ENCODE data around the gene AOPEP. TPM values are rescaled to one million over a fixed set of nuclear protein-coding genes. Genes with fewer than 3 reads are reported as not detected.
A peak's percentile ranks its signal among the peaks of the same experiment; 100 is the strongest.

AOPEP gene
- total RNA-seq, 4 donors from 2014 or later = 149 to 306 (median 193) TPM

DNA sequence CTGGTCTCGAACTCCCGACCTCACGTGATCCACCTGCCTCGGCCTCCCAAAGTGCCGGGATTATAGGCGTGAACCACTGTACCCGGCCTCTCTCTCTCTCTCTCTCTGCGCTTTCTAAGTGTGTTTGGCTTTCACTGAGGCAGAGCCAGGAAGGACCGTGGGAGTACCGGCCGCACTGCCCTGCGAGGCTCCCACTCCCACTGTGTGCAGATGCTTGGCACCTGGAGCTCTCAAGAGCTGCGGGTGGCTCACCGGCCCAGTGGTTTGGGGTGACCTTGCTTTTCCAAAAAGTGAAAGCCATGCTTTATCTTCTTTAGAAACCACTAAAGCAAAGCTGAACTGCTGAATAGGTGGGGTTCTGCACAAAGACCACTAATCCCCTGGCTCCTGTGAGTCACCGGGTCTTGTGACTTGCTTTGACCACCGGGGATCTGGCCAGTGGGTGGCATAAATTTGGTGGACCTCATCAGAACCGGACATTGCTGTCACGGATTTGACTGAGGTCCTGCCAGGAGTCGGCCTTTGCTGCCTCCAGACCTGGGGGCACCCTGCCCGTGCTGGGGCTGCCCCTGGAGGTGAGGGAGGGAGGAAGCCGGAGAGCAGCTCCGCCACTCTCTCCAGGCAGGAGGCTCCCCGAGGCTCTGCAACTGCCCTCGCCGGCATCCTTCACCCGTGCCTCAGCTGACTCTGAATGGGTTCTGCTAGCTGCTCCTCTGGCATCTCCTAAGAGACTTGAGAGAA lies 362.1 kb downstream of the AOPEP start:
- peak in 1 of 2 donors; percentile 56 for DNase-seq (ENCODE audit: low spot score in 2 of 2)
- Histone ChIP-seq H3K4me1 (peaks cover 75% of the 10 kb centered on the region), H3K27ac (peak overlapping the region; percentile 45), H3K9me3 (no peaks in the 10 kb centered on the region), H3K36me3 (peaks cover 42% of the 10 kb centered on the region), H3K27me3 (no peaks in the 10 kb centered on the region), H3K4me3 (no peak overlapping the region)
- TF ChIP-seq, protein P1, sequence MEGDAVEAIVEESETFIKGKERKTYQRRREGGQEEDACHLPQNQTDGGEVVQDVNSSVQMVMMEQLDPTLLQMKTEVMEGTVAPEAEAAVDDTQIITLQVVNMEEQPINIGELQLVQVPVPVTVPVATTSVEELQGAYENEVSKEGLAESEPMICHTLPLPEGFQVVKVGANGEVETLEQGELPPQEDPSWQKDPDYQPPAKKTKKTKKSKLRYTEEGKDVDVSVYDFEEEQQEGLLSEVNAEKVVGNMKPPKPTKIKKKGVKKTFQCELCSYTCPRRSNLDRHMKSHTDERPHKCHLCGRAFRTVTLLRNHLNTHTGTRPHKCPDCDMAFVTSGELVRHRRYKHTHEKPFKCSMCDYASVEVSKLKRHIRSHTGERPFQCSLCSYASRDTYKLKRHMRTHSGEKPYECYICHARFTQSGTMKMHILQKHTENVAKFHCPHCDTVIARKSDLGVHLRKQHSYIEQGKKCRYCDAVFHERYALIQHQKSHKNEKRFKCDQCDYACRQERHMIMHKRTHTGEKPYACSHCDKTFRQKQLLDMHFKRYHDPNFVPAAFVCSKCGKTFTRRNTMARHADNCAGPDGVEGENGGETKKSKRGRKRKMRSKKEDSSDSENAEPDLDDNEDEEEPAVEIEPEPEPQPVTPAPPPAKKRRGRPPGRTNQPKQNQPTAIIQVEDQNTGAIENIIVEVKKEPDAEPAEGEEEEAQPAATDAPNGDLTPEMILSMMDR (IDR thresholded peaks at IDR 0.05) = no peak
- TF ChIP-seq EP300 (IDR thresholded peaks at IDR 0.05) (no peak), POLR2AphosphoS5 (IDR thresholded peaks at IDR 0.05) (no peak), POLR2A (IDR thresholded peaks at IDR 0.05) (no peak)
- WGBS = 83% methylated on average over 24 of the region's 26 CpGs

DNA sequence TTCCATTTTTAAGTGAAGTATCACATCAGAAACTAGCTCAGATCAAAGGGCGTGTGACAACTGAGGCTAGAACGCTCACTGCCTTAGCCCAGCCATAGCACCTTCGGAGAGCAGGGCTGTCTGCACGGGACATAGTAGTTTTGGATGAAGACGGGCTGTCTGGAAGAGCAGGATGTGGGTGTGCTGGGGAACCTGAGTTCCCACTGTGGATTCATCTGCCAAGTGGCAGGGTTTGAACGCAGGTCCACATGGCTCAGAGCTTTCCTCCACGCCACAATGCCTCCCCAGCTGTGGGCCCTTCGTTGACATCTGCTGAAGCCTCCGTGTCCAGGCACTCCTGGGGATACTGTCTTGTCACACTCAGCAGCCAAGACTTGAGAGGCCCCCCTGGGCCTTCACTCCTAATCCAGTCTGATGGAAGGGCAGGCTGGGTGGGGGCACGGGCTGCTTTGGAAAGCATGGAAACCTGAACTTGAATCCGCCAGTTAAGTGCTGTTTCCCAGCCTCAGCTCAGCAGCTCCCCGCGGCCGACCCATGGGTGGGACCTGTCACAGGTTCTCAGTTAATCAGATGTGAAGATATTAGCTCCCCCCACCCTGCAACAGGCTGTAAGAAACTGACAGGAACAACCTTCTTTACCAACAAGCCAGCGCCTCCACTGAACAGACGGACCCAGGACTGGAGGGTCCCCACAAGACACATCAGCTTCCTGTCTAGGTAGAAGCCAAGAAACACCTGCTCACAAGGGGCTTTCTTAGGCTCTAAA lies 362.9 kb downstream of the AOPEP start:
- 87% methylated on average over 8 of the region's 16 CpGs for WGBS
- peak in 1 of 2 donors; percentile 64 for DNase-seq (ENCODE audit: low spot score in 2 of 2)
- peaks cover 78% of the 10 kb centered on the region for H3K4me1 ChIP-seq
- peak overlapping the region; percentile 77 for H3K27ac ChIP-seq
- TF ChIP-seq EP300 (IDR thresholded peaks at IDR 0.05) = no peak
- TF ChIP-seq POLR2A (IDR thresholded peaks at IDR 0.05) = no peak
- TF ChIP-seq, protein P1 (IDR thresholded peaks at IDR 0.05) = no peak
- no peak for TF ChIP-seq POLR2AphosphoS5 (IDR thresholded peaks at IDR 0.05)
- H3K27me3 ChIP-seq = no peaks in the 10 kb centered on the region
- no peak overlapping the region for H3K4me3 ChIP-seq
- peaks cover 36% of the 10 kb centered on the region for H3K36me3 ChIP-seq
- no peaks in the 10 kb centered on the region for H3K9me3 ChIP-seq

DNA sequence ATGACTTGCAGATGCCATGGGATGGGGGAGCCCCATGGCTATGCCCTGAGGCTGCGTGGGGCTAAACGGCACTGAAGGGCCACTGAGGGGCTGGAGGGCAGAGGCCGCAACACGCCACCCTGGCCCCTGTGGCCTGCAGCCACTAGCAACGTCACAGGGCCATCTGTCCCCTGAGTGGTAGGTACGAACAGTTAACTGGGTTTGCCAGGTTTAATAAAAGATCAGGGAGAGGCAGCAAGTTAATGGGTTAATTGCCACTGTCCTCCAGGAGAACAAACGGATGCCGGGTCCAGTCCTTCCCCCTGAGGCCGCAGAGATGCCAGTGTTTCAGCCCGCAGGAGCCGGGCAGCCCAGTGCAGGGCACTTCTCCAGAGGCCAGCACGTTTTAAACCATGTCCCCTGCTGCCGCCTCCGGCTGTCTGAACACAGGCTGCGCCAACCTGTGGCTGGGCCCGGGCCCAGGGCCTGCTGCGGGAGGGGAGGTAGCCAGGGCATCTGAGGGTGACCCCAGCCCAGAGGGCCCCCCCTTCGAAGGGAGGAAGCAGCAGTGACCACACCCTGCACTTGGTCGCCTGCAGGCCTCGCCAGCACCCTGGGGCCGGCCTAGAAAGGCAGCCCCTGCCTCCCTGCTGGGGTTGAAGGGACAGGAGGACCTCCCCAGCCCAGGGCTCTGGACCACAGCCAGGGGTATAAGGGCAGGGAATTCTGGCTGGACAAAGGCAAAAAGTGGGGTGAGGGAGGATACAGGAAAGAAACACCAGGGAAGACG lies 363.7 kb downstream of the AOPEP start:
- H3K27ac ChIP-seq = peak overlapping the region; percentile 77
- peak in 1 of 2 donors; percentile 63 for DNase-seq (ENCODE audit: low spot score in 2 of 2)
- H3K36me3 ChIP-seq = peaks cover 29% of the 10 kb centered on the region
- whole genome bisulfite sequencing = 41% methylated on average over 20 of the region's 22 CpGs
- H3K4me3 ChIP-seq = no peak overlapping the region
- peaks cover 77% of the 10 kb centered on the region for H3K4me1 ChIP-seq
- H3K9me3 ChIP-seq = no peaks in the 10 kb centered on the region
- TF ChIP-seq POLR2AphosphoS5 (IDR thresholded peaks at IDR 0.05) (no peak), POLR2A (IDR thresholded peaks at IDR 0.05) (no peak), EP300 (IDR thresholded peaks at IDR 0.05) (no peak)
- TF ChIP-seq, protein P1 (IDR thresholded peaks at IDR 0.05) = no peak
- no peaks in the 10 kb centered on the region for H3K27me3 ChIP-seq

DNA sequence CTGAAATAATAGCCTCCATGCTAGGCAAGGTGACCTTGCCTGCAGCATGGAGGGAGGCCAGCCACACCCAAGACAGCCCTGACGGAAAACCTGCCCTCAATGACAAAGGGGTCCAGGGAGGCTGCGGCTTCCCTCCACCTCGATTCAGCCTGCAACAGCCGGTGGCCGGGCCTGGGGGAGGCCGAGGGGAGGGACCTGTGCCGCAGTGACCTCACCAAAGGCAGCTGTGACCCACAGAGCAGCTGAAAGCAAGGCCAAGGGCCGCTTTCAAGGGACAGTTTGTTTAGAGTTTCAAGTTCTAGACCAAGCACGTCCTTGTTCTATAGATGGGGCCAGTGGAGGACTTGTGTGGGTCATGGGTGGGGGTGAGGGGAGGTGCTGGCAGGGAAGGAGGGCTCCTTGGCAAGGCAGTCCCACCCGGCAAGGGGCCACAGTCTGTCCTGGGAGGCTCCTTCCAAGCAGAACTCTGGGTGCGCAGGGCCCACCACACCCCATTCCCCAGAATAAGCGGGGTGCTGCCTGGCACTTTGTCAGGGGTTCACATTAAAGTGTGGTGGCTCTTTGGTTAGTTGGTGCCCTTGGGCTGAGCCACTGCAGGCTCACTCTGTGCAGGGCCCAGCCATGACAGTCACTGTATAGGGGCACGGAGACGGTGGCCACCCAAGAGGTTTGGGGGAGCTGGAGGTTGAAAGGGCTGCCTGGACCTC lies 364.5 kb downstream of the AOPEP start:
- 73% methylated on average over 3 of the region's 14 CpGs for WGBS
- H3K4me1 ChIP-seq = peaks cover 75% of the 10 kb centered on the region
- TF ChIP-seq, protein P1 (IDR thresholded peaks at IDR 0.05) = no peak
- TF ChIP-seq POLR2A (IDR thresholded peaks at IDR 0.05) (no peak), EP300 (IDR thresholded peaks at IDR 0.05) (no peak), POLR2AphosphoS5 (IDR thresholded peaks at IDR 0.05) (no peak)
- H3K4me3 ChIP-seq = no peak overlapping the region
- DNase-seq (ENCODE audit: low spot score in 2 of 2) = peak in 1 of 2 donors; percentile 61
- H3K27ac ChIP-seq = peak overlapping the region; percentile 77
- H3K36me3 ChIP-seq = peaks cover 20% of the 10 kb centered on the region
- H3K27me3 ChIP-seq = no peaks in the 10 kb centered on the region
- H3K9me3 ChIP-seq = no peaks in the 10 kb centered on the region

All from suprapubic skin (tissue), 4 donors.